WTC11 (cell line): ENCODE measurements around the gene CFAP74. TPM values are rescaled to one million over a fixed set of nuclear protein-coding genes. Genes with fewer than 3 reads are reported as not detected.

Experiments used
- ATAC-seq: fragments of 200-7000 bp; cut with Tn5 transposase; 2 replicates; pipeline ENCODE4 v1.10.0; 2021; ENCODE audit warnings: mild to moderate bottlenecking, moderate library complexity
- CTCF ChIA-PET: fragments of 300-600 bp; sonication (Branson Sonifier 250); formaldehyde crosslinking; loops from one replicate; lab custom pipeline; 2021; ENCODE audit warnings: antibody characterized with exemption; lab: Charles Lee
- POLR2A ChIA-PET: fragments of 350-600 bp; sonication (Branson Sonifier 250); formaldehyde crosslinking; loops from one replicate; lab custom pipeline; 2021; ENCODE audit warnings: antibody characterized with exemption; lab: Charles Lee
- DNase-seq: peaks from one replicate; pipeline ENCODE4 v3.0.0; 2021; ENCODE audit warnings: low spot score
- H3K27ac Mint-ChIP-seq: 2 replicates; pipeline ENCODE4 v1.8.0; 2021; ENCODE audit warnings: mixed read lengths
- H3K27me3 Mint-ChIP-seq: 2 replicates; pipeline ENCODE4 v1.8.0; 2021; ENCODE audit warnings: low read depth, mild to moderate bottlenecking, moderate library complexity, mixed read lengths
- H3K36me3 Mint-ChIP-seq: 2 replicates; pipeline ENCODE4 v1.8.0; 2021; ENCODE audit warnings: mixed read lengths
- H3K4me1 Mint-ChIP-seq: 2 replicates; pipeline ENCODE4 v1.8.0; 2022; ENCODE audit warnings: mixed read lengths
- H3K4me3 Mint-ChIP-seq: 2 replicates; pipeline ENCODE4 v1.8.0; 2021; ENCODE audit warnings: mild to moderate bottlenecking, moderate library complexity, mixed read lengths
- H3K9me3 Mint-ChIP-seq: 2 replicates; pipeline ENCODE4 v1.8.0; 2021; ENCODE audit warnings: mixed read lengths
- AFF4 ChIP-seq: sonication (generic); formaldehyde crosslinking; IDR thresholded peaks from 2 replicates; pipeline ENCODE4 v1.8.1; 2023; ENCODE audit warnings: mild to moderate bottlenecking, missing genetic modification reagents, borderline replicate concordance
- CREM ChIP-seq: sonication (generic); formaldehyde crosslinking; IDR thresholded peaks from 2 replicates; pipeline ENCODE4 v1.8.1; 2022; ENCODE audit warnings: mild to moderate bottlenecking, missing genetic modification reagents, moderate library complexity
- IRF2 ChIP-seq: sonication (generic); formaldehyde crosslinking; IDR thresholded peaks from 2 replicates; pipeline ENCODE4 v1.8.0; 2022; ENCODE audit warnings: low read depth, missing genetic modification reagents, borderline replicate concordance
- MYBL2 ChIP-seq: sonication (generic); formaldehyde crosslinking; IDR thresholded peaks from 2 replicates; pipeline ENCODE4 v1.8.1; 2023; ENCODE audit warnings: mild to moderate bottlenecking, moderate library complexity, missing genetic modification reagents
- NFATC4 ChIP-seq: fragments of 250-450 bp; sonication (Bioruptor Pico); IDR thresholded peaks from 2 replicates; pipeline ENCODE4 v1.9.0; 2021; ENCODE audit warnings: mild to moderate bottlenecking
- NFE2L1 ChIP-seq: sonication (generic); formaldehyde crosslinking; IDR thresholded peaks from 2 replicates; pipeline ENCODE4 v1.8.1; 2023; ENCODE audit warnings: missing genetic modification reagents
- TP53 ChIP-seq: sonication (generic); formaldehyde crosslinking; IDR thresholded peaks from 2 replicates; pipeline ENCODE4 v1.8.1; 2023; ENCODE audit warnings: mild to moderate bottlenecking, missing genetic modification reagents
- ZNF138 ChIP-seq: sonication (generic); formaldehyde crosslinking; conservative IDR thresholded peaks from 2 replicates; pipeline ENCODE4 v1.8.1; 2022; ENCODE audit warnings: mild to moderate bottlenecking, moderate library complexity, missing genetic modification reagents
- ZNF232 ChIP-seq: sonication (generic); formaldehyde crosslinking; IDR thresholded peaks from 2 replicates; pipeline ENCODE4 v1.8.0; 2022; ENCODE audit warnings: mild to moderate bottlenecking, missing genetic modification reagents
- ZNF512 ChIP-seq: sonication (generic); formaldehyde crosslinking; IDR thresholded peaks from 2 replicates; pipeline ENCODE4 v1.8.1; 2022; ENCODE audit warnings: missing genetic modification reagents, borderline replicate concordance
- total RNA-seq: library from RNA; stranded (reverse); gene quantifications from 3 replicates; pipeline ENCODE4 v1.2.3, GENCODE V29; 2021
- TF ChIP-seq, protein P1 (sequence below): sonication (generic); formaldehyde crosslinking; IDR thresholded peaks from 2 replicates; pipeline ENCODE4 v1.8.0; 2023; ENCODE audit warnings: missing genetic modification reagents, mild to moderate bottlenecking, borderline replicate concordance
- TF ChIP-seq, protein P2 (sequence below): sonication (generic); formaldehyde crosslinking; IDR thresholded peaks from 2 replicates; pipeline ENCODE4 v1.8.0; 2023; ENCODE audit warnings: missing genetic modification reagents
- TF ChIP-seq, protein P3 (sequence below): sonication (generic); formaldehyde crosslinking; conservative IDR thresholded peaks from 2 replicates; pipeline ENCODE4 v1.8.1; 2023; ENCODE audit warnings: mild to moderate bottlenecking, low read depth, missing genetic modification reagents, moderate library complexity
- TF ChIP-seq, protein P4 (sequence below): fragments of 250-450 bp; sonication (Bioruptor Pico); IDR thresholded peaks from 2 replicates; pipeline ENCODE4 v1.9.0; 2021; ENCODE audit warnings: mild to moderate bottlenecking

CFAP74 gene
- total RNA-seq, 1 experiment from 2014 or later = 0.35 TPM

GRCh38 chr1:2049225-2049717, 45.7 kb upstream of the CFAP74 start (continued):
- TF ChIP-seq, protein P1, sequence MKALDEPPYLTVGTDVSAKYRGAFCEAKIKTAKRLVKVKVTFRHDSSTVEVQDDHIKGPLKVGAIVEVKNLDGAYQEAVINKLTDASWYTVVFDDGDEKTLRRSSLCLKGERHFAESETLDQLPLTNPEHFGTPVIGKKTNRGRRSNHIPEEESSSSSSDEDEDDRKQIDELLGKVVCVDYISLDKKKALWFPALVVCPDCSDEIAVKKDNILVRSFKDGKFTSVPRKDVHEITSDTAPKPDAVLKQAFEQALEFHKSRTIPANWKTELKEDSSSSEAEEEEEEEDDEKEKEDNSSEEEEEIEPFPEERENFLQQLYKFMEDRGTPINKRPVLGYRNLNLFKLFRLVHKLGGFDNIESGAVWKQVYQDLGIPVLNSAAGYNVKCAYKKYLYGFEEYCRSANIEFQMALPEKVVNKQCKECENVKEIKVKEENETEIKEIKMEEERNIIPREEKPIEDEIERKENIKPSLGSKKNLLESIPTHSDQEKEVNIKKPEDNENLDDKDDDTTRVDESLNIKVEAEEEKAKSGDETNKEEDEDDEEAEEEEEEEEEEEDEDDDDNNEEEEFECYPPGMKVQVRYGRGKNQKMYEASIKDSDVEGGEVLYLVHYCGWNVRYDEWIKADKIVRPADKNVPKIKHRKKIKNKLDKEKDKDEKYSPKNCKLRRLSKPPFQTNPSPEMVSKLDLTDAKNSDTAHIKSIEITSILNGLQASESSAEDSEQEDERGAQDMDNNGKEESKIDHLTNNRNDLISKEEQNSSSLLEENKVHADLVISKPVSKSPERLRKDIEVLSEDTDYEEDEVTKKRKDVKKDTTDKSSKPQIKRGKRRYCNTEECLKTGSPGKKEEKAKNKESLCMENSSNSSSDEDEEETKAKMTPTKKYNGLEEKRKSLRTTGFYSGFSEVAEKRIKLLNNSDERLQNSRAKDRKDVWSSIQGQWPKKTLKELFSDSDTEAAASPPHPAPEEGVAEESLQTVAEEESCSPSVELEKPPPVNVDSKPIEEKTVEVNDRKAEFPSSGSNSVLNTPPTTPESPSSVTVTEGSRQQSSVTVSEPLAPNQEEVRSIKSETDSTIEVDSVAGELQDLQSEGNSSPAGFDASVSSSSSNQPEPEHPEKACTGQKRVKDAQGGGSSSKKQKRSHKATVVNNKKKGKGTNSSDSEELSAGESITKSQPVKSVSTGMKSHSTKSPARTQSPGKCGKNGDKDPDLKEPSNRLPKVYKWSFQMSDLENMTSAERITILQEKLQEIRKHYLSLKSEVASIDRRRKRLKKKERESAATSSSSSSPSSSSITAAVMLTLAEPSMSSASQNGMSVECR = peak; percentile 69; the same call in 1 of the 2 replicates
- TF ChIP-seq NFE2L1 (CRISPR knock-in tag) (peak; percentile 93), MYBL2 (CRISPR knock-in tag) (peak; percentile 85), CREM (CRISPR knock-in tag) (no peak), AFF4 (peak; percentile 93; the same call in 1 of the 2 replicates), TP53 (CRISPR knock-in tag) (0 out of 2 replicates have a peak, but pooled peaks have one; percentile 27), NFATC4 (CRISPR knock-in tag) (no peak), ZNF232 (CRISPR knock-in tag) (peak; percentile 63; the same call in 1 of the 2 replicates), ZNF138 (CRISPR knock-in tag) (0 out of 2 replicates have a peak, but pooled peaks have one; percentile 62)
- TF ChIP-seq, protein P2, sequence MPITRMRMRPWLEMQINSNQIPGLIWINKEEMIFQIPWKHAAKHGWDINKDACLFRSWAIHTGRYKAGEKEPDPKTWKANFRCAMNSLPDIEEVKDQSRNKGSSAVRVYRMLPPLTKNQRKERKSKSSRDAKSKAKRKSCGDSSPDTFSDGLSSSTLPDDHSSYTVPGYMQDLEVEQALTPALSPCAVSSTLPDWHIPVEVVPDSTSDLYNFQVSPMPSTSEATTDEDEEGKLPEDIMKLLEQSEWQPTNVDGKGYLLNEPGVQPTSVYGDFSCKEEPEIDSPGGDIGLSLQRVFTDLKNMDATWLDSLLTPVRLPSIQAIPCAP = no peak

GRCh38 chr1:2047749-2048729, 44.5 kb upstream of the CFAP74 start:
- H3K4me1 Mint-ChIP-seq = peaks cover 26% of the 10 kb centered on the region
- ChIA-PET POLR2A (no interaction called here), CTCF (interaction anchor here (1.1 to 12.0 kb wide), 6 partner anchors 57 to 139 kb away, joined by 3 to 312 read pairs (median 5); no protein-coding TSS in a partner anchor)
- peaks cover 13% of the 10 kb centered on the region; the same call in 1 of the 2 replicates for H3K27me3 Mint-ChIP-seq
- no peaks in the 10 kb centered on the region for H3K9me3 Mint-ChIP-seq
- H3K4me3 Mint-ChIP-seq = peak overlapping the region; percentile 85
- ATAC-seq (no peak), DNase-seq (no peak)
- TF ChIP-seq IRF2 (CRISPR knock-in tag) (no peak), ZNF512 (CRISPR knock-in tag) (no peak)
- TF ChIP-seq, protein P3, sequence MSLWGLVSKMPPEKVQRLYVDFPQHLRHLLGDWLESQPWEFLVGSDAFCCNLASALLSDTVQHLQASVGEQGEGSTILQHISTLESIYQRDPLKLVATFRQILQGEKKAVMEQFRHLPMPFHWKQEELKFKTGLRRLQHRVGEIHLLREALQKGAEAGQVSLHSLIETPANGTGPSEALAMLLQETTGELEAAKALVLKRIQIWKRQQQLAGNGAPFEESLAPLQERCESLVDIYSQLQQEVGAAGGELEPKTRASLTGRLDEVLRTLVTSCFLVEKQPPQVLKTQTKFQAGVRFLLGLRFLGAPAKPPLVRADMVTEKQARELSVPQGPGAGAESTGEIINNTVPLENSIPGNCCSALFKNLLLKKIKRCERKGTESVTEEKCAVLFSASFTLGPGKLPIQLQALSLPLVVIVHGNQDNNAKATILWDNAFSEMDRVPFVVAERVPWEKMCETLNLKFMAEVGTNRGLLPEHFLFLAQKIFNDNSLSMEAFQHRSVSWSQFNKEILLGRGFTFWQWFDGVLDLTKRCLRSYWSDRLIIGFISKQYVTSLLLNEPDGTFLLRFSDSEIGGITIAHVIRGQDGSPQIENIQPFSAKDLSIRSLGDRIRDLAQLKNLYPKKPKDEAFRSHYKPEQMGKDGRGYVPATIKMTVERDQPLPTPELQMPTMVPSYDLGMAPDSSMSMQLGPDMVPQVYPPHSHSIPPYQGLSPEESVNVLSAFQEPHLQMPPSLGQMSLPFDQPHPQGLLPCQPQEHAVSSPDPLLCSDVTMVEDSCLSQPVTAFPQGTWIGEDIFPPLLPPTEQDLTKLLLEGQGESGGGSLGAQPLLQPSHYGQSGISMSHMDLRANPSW (CRISPR knock-in tag) = peak; percentile 70; the same call in 1 of the 2 replicates
- TF ChIP-seq, protein P4, sequence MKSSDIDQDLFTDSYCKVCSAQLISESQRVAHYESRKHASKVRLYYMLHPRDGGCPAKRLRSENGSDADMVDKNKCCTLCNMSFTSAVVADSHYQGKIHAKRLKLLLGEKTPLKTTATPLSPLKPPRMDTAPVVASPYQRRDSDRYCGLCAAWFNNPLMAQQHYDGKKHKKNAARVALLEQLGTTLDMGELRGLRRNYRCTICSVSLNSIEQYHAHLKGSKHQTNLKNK (CRISPR knock-in tag) = no peak
- peak overlapping the region; percentile 63; the same call in 1 of the 2 replicates for H3K27ac Mint-ChIP-seq
- no peaks in the 10 kb centered on the region for H3K36me3 Mint-ChIP-seq
